HG03045 (cell line): ENCODE results near the gene RAB11FIP4.
A peak's percentile ranks its signal among the peaks of the same experiment; 100 is the strongest.

Experiments used
- ATAC-seq: cut with Tn5 transposase; IDR thresholded peaks from one replicate; pipeline ENCODE4 v1.9.1; 2021; ENCODE audit warnings: mild to moderate bottlenecking, moderate library complexity; ENCODE audit not compliant: unreplicated experiment

The RAB11FIP4 gene

GRCh38 chr17:31522284-31522931 lies 130.9 kb downstream of the RAB11FIP4 start:
- ATAC-seq = no peak

GRCh38 chr17:31522987-31523495 lies 131.6 kb downstream of the RAB11FIP4 start:
- no peak for ATAC-seq

- no peak for ATAC-seq
These were observed 132.6 kb downstream of the RAB11FIP4 start for GRCh38 chr17:31523862-31524730.

DNA sequence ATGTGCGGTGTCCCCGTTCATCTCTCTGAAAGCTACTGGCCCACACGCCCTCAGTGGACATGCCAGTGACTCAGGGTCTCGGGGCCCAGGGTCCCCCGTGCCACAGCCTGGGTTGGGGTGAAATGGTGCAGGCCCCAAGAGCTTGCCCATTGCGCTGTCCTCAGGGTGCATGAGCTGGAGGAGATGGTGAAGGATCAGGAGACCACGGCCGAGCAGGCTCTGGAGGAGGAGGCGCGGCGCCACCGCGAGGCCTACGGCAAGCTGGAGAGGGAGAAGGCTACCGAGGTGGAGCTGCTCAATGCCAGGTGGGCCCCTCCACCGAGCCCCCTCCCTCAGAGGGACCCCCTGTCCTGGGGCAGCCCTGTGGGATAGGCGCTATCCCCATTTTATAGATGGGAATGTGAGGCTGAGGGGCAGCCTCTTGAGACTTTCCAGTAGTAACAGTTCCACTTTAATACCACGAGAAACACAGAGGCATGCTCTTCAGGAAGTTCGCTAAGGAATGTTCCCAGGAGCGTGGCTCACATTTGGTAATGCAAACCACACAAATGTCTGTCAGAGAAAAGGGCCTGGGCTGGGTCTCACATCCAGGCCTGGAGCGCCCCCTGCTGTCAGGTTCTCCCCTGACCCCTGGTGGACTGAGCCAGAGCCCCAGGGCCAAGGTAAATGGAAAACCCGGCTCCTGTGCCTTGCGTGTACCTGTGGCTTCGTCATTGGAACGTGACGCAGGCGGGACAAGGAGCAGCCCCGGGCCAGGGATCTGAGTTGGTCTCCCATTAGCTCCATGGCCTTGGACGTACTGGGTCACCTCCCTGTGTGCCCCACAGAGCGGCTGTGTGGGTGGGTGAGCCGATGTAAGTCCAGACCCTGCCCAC lies 133.7 kb downstream of the RAB11FIP4 start:
- ATAC-seq = no peak

DNA sequence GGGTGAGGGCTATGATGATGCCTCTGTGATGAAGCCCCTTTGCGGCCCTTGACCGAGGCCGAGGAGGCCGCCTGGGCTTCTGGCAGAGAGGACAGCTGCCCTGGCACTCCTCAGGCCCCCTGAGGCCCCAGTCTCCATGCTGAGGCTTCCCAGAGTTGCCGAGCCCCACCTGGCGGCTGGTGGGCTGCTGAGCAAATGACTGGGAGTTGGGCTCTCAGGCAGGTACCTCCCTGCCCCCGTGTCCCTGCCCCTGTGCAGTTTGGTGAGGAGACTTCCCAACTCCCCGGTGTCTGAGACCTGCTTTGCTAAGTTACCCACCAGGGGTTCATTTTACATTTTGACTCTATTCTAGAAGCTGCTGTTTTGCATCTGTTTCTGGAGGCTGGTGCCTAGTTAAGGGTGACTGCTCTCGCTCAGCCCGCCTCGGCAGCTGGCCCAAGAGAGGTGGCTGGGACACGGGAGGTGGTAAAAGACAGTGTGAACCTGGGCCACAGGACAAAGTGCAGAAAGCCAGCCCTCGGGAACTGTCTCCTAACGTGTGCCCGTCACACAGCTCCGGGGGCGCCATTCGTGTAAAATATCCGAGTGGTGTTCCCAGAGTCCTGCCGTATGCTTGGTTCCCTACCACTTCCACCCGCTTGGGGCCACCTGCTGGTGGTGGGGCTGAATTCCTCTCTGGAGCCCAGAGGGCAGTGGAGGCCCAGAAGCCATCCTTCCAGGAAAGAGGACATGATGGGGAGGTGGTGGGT lies 134.5 kb downstream of the RAB11FIP4 start:
- ATAC-seq = no peak

DNA sequence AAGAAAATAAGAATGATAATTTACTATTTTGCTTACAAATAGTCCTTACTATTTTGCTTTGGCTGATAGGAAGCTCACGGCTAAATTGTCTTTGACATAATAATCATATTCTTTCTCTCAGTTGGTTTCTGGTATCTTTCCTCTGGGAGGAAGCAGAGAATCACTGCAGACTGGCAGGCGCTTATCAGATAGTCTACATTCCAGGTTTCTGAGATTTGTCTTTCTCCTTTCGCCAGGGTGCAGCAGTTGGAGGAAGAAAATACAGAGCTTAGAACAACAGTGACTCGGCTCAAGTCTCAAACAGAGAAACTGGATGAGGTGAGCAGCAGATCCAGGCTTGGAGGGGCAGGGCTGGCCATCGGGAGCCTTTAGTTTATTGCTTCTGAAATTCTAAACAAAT lies 136.1 kb downstream of the RAB11FIP4 start:
- no peak for ATAC-seq

- ATAC-seq = no peak
These were observed 136.9 kb downstream of the RAB11FIP4 start for GRCh38 chr17:31528291-31528874.

DNA sequence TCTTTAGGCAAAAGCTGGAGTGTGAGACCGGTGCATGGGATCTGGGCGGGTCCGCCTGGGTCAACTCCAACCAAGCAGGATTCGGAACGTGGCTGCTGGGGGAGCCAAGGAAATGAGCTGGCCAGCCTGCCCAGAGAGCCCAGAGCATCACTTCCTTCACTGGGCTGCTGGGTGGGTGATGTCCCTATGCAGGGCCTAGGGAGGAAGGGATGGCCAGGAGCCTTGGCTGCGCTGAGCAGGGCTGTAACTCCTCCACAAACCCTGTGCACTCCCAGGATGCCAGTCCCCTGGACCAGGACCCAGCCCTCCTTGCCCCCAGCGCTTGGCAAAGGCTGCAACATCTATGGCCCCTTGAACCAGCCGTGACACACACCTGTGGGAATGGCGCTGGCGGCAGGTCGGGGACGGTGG lies 138.4 kb downstream of the RAB11FIP4 start:
- no peak for ATAC-seq

DNA sequence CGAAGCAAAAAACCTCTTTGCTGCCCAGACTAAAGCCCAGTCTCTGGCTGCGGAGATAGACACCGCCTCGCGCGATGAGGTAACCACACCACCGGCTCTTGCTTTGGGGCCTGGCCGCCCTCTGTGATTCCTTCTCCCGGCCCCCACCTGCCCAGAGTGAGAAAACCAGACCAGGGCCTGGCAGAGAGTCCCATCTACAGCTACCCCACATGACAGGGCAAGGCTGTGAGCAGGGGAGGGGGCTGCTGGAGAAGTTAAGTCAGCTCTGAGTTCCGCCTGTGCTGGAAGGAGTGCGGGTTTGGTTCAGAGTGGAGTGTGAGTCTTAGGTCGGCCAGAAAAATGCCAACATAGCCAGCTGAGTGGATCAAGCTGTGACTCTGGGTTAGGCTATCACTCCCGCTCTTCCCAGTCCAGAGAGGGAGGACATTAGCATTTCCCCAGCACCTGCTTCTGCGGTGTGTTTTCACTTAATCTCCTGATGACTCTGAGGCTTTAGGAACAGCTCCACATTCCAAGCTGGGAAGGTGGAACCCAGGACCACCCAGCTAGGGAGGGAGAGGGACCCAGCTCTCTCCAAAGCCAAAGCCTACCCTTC lies 139.0 kb downstream of the RAB11FIP4 start:
- ATAC-seq = no peak

DNA sequence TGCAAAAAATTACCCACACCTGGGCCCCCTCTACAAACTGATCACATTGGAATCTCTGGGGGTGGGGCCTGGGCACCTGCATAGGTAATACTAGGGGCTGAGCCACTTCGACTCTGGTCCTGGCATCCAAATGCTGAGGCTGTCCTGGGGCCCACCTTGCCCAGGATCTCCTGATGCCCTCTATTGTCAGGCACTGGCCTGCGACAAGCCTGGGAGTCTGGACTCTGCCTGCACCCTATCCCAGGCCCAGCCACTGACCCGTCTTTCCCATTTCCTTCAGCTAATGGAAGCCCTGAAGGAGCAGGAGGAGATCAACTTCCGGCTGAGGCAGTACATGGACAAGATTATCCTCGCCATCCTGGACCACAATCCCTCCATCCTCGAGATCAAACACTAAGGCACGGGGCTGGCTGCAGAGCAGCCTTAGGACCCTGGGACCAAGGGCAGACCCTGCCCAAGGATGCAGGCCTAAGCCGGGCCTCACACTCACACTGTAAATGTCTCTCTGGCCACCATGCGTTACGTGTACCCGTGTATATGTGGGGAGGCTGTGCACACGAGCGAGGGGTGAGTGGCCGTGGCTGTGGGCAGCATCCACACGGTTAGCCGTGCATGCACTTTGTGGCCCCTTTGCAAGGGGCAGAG lies 140.0 kb downstream of the RAB11FIP4 start:
- no peak for ATAC-seq

DNA sequence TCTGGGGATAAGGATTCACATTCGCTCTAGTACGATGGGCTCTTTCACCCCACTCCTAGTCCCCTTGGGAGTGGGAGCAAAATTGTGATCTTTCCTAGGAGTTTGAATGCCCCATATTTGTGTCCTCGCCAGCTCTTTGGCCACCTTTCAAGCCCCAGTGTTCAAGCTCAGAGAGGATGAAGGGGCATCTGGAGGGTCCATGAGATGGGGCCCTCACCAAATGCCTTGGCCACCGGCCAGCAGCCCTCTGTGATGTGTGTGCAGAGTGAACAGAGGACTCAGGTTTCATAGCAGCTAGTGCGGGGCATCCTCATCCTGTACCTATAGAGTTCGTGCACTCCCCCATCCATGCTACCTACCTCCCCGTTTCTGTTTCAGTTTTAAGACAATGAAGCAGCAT lies 140.6 kb downstream of the RAB11FIP4 start:
- ATAC-seq = no peak

- no peak for ATAC-seq
These were observed 141.1 kb downstream of the RAB11FIP4 start for GRCh38 chr17:31532526-31532925.

DNA sequence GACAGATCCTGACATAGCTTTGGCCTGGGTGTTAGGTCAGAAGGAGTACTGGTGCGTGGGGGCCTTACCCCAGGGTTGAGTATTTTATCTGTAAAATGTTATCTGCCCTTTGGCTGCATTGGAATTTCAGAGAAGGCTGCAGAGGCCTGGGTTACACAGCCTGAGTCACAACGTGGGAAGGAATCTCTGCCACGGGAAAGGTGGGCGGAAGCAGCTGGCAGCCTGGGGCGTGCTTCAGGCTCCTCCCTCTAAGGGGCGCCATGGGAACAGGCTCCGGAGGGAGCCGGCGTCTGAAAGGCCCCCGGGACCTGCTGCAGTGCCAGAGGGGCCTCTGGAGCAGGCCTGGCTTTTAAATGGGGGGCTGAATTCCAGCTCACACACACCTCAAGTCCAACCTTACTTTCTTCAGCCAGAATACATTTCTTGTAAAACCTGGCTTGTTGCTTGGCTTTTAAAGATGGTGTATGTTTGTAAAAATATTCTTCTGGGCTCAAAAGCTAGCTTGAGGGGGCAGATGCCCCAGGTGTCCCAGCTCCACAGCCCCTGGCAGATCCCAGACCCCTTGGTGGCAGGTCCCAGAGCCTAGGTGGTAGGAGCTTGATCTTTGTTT lies 142.2 kb downstream of the RAB11FIP4 start:
- no peak for ATAC-seq

DNA sequence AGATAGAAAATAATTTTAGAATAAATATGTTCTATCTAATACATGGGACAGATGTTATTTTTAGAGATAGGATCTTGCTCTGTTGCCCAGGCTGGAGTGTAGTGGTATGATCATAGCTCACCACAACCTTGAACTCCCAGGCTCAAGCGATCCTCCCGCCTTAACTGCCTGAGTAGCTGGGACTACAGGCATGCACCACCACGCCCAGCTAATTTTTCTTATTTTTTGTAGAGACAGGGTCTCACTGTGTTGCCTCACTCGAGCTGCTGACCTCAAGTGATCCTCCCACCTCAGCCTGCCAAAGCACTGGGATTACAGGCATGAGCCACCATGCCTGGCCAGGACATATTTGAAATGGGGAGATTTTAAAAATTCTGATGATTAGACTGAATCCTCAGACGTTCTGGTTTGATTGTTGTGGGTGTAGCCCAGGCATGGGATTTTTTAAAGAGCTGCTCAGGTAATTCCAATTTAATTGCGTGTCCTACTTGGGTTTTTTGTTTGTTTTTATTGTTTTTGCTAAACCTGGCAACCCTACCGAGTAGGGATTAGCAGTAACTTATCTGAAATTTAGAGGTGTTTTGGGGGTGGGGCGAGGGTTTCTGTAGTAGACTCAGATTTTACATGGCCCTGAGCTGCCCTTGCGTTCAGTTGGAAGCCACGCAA lies 142.9 kb downstream of the RAB11FIP4 start:
- no peak for ATAC-seq

DNA sequence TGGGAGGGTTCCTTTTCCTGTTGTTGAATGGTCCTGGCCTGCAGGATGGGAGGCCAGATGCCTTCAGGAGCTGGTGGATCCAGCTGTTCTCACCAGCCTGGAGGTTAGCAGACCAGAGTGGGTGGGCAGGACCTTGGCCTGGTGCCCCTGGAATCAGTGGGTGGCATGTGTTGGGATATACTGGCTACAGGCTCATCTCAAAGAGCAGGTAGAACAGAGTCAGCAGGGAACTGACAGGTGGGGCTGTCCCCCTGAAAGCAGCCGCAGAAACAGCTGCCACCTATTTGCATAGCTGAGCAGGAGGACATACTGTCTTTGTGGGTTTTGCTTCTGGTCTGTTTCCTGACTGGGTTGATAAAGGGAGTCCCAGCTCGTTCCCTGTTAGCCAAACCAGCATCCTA lies 144.1 kb downstream of the RAB11FIP4 start:
- ATAC-seq = peak; percentile 84

DNA sequence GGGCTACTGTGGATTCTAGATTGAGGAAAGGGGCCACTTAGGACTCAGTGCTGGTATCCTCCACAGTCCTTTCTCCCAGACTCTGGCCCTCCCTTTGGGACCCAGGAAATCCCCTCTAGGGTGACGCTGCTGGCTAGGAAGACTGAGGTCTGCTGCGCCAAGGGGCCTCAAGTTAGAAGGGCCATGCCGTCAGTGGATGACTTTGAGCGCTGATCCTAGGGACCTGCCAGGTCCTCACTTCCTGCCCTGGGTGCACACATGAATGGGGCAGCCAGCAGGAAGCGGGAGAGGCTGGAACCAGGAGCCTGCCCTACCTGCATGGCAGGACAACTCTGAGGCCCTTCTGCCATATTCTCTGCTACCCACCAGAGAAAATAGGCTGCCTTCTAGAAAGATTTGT lies 145.0 kb downstream of the RAB11FIP4 start:
- ATAC-seq = no peak

DNA sequence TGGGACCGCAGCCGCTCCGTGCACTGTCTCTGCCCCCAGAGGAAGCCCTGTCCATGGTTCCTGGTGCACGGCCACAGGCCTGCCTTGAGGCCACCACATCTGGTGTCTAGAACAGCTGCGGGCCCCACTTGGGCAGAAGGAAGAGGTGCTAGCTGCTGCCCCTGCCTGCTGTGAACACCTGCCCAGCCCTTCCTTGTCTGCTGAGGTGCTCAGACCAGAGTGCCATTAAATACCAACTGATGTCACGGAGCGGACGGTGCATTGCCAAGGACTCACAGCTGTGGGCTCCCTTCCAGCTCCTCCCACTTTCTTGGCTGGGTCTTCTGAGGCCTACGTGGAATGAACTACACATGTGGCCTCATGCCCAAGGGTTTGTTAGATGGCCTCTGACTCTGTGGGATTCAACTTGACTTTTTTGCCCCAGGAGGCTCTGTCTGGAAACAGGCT lies 146.1 kb downstream of the RAB11FIP4 start:
- ATAC-seq = peak; percentile 3

GRCh38 chr17:31538080-31538762 lies 146.7 kb downstream of the RAB11FIP4 start:
- peak; percentile 56 for ATAC-seq
